HT-29 (cell line): ENCODE measurements around the gene TOR1B. TPM values are rescaled to one million over a fixed set of nuclear protein-coding genes. Genes with fewer than 3 reads are reported as not detected.
"Not testable (repeated sequence)": the region's sequence is repeated elsewhere in the genome, so short reads cannot be mapped to it uniquely, and the experiment has no call there.

Experiments
- DNase-seq: peaks from one replicate; pipeline ENCODE4 v3.0.0-alpha.2; 2015; ENCODE audit warnings: low spot score
- total RNA-seq: library from RNA; depleted of rRNA; stranded (reverse); fragments of >200 nt; shearing (Covaris generic); gene quantifications from 2 replicates; pipeline ENCODE4 v1.2.3, GENCODE V29; 2014

Gene TOR1B
- total RNA-seq, 1 experiment from 2014 or later = 27.1 TPM

GRCh38 chr9:129776566-129776937, 26.4 kb upstream of the TOR1B start:
- no peak for DNase-seq

- DNase-seq = peak; percentile 73
These were observed 25.8 kb upstream of the TOR1B start for GRCh38 chr9:129776938-129777768.

- DNase-seq = no peak
These were observed 25.2 kb upstream of the TOR1B start for GRCh38 chr9:129777769-129778130.

GRCh38 chr9:129778469-129778868, 24.5 kb upstream of the TOR1B start:
- no peak for DNase-seq

GRCh38 chr9:129779560-129780190, 23.3 kb upstream of the TOR1B start:
- DNase-seq = no peak

- DNase-seq = no peak
These were observed 21.9 kb upstream of the TOR1B start for GRCh38 chr9:129781131-129781530.

GRCh38 chr9:129781981-129782380, 21.0 kb upstream of the TOR1B start:
- DNase-seq = no peak

GRCh38 chr9:129783516-129784361, 19.2 kb upstream of the TOR1B start:
- peak; percentile 74 for DNase-seq

GRCh38 chr9:129784970-129785369, 18.0 kb upstream of the TOR1B start:
- not testable (repeated sequence) for DNase-seq

GRCh38 chr9:129785866-129786265, 17.1 kb upstream of the TOR1B start:
- DNase-seq = no peak

- DNase-seq = no peak
These were observed 16.5 kb upstream of the TOR1B start for GRCh38 chr9:129786481-129786880.

- DNase-seq = no peak
These were observed 8.4 kb upstream of the TOR1B start for GRCh38 chr9:129794549-129794948.

- DNase-seq = not testable (repeated sequence)
These were observed 7.0 kb upstream of the TOR1B start for GRCh38 chr9:129796029-129796428.

GRCh38 chr9:129798973-129799372, 4.0 kb upstream of the TOR1B start:
- DNase-seq = no peak

GRCh38 chr9:129801504-129801903, 1.5 kb upstream of the TOR1B start:
- no peak for DNase-seq

- peak; percentile 31 for DNase-seq
These were observed 684 bp downstream of the TOR1B start for GRCh38 chr9:129803676-129804060.

GRCh38 chr9:129806061-129806460, 3.1 kb downstream of the TOR1B start:
- DNase-seq = no peak

GRCh38 chr9:129809346-129809745, 6.4 kb downstream of the TOR1B start:
- no peak for DNase-seq

GRCh38 chr9:129810116-129810515, 7.1 kb downstream of the TOR1B start:
- DNase-seq = no peak

- peak; percentile 53 for DNase-seq
These were observed 7.8 kb downstream of the TOR1B start for GRCh38 chr9:129810788-129811187.

- no peak for DNase-seq
These were observed 9.0 kb downstream of the TOR1B start for GRCh38 chr9:129811967-129812363.

- DNase-seq = no peak
These were observed 9.4 kb downstream of the TOR1B start for GRCh38 chr9:129812385-129812784.
